ENCODE data around the gene CSTPP1.

Gene CSTPP1

DNA sequence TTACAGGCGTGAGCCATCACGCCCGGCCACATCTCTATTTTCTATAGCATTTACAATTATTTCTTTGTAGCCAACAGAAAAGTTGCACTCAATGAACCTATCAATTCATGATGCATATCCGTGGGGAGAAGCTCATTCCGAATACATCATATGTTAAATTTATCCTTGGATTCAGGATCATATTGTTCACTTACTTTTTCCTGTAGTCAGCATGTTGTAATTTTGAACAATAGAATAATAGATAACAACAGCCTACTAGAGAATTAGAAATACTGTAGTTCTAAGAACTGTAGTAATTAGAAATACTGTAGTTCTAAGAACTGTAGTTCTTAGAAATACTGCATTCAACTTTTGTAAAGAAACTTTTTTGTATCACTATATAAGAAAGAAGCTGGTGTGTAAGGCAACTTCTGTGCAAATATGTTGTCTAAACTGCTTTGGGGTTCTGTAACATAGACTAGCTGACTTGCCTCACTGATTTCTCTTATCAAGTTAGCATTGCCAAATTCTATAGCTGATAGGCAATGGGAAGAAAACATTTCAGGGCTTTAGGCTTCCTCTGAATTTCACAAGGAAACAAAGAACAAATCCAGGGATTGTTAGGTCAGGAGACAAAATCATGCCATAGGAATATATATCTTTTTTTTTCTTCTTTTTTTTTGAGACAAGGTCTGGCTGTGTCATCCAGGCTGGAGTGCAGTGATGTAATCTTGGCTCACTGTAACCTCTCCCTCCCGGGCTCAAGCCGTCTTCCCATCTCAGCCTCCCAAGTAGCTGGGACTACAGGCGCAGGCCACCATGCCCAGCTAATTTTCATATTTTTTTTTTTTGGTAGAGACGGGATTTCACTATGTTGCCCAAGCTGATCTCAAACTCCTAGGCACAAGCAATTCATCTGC, 91.9 kb downstream of the CSTPP1 start:
- in situ Hi-C loops (cut with MboI; ENCODE audit: low sequenced_read_pairs) = no loop called here

DNA sequence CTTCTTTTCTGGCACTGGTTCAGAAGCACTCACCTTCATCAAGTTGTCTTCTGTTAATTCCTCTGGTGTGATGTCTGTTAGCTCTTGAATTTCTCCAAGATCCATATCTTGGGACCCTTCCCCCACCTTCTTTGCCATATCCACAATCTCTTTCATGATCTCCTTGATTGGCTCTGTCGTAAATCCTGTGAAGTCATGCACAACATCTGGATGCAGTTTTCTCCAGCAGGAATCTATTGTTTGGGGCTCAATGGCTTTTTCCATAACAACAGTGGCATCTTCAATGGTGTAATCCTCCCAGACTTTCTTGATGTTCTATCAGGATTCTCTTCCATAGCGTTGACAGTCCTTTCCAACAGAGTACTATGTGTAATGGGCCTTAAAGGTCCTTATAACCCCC, 96.9 kb downstream of the CSTPP1 start:
- in situ Hi-C loops (cut with MboI; ENCODE audit: low sequenced_read_pairs) = no loop called here

DNA sequence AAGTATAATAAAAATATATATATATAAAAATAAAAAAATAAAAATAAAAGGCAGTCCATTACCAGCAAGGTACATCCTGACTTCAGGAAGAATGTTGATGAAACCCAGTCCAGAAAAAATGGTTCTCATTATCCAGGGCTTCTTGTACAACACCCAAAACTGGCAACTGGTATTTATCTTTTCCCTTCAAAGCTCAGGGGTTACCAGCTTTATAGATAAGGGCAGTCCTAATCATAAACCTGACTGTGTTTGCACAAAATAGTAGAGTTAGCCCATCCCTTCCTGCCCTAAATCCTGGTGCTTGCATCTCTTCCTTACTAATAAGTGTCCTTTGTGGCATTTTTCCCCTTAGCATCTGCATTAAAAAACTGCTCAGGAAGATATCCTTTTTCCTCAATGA, 97.5 kb downstream of the CSTPP1 start:
- in situ Hi-C loops (cut with MboI; ENCODE audit: low sequenced_read_pairs) = no loop called here

DNA sequence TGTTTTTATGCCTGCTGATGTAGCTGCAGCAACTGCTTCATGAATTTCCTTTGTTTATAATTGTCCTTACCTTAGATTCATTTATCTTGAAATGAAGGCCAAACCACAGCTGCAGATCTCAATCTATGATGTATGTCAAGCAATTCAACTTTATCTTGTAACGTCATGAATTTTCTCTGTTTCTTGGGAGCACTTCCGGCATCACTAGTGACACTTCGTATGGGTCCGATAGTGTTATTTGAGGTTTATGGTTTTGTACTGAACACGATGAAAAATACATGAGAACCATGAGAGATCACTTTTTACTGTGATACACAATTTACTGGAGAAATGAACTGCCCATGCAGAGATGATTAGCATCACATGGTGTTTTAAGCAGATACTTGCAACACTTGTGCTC, 98.5 kb downstream of the CSTPP1 start:
- in situ Hi-C loops (cut with MboI; ENCODE audit: low sequenced_read_pairs) = no loop called here

DNA sequence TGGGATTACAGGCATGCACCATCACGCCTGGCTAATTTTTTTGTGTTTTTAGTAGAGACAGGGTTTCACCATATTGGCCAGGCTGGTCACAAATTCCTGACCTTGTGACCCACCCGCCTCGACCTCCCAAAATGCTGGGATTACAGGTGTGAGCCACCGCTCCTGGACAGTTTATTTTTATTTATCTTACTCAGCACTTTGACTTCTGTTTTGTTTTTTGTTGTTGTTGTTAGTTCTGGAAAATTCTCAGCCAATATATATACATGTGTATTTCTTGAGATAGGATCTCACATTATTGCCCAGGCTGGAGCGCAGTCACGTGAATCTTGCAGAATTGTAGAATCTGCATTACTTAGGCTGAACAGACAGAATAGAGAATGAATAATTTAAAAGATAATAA, 107.6 kb downstream of the CSTPP1 start:
- in situ Hi-C loops (cut with MboI; ENCODE audit: low sequenced_read_pairs) = no loop called here

DNA sequence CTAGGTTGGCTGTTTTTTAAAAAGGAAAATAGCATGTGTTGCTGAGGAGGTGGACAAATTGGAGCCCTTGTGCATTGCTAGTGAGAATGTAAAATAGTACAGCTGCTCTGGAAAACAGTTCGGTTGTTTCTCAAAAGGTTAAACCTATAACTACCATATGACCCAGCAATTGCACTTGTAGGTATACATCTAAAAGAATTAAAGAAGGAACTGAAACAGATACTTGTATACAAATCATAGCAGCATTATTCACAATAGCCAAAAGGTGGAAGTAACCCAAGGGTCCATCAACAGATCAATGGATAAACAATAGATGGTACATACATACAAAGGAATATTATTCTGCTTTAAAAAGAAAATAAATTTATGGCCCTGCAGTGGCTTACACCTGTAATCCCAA, 111.4 kb downstream of the CSTPP1 start:
- in situ Hi-C loops (cut with MboI; ENCODE audit: low sequenced_read_pairs) = no loop called here

DNA sequence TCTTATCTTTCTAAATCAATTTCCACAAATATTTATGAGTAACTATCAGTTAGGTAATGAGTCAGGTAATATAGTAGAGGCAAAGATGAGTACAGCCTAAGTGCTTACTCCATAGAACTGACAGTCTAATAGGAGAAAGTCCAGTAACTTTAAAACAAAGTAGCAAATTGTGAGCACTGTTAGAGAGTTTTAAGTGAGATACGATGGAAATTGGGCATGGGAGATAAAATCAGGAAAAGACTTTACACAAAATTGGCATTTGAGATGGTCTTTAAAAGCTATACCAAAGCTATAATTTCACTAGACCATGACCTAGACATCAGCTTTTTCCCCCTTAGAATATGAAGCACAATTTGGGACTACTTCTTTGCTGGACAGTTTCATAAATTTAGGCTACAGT, 113.7 kb downstream of the CSTPP1 start:
- in situ Hi-C loops (cut with MboI; ENCODE audit: low sequenced_read_pairs) = no loop called here

DNA sequence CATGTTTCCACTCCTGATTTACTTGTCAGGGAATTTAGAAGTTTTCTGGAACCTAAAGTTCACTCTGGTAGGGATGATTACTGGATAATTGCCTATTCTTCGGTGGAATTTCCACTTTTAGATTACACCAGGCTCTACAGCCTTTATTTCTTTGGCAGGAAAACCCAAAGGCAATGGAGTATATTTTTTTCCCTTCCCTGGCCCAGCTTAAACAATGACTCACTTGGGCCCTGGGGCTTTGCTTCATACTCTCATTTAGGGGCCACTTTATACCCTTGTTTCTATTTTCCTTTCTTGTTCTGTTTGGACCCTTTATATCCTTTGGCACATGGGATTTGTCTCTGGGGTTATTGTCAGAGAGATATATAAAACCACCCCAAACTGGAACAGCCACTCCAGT, 114.7 kb downstream of the CSTPP1 start:
- in situ Hi-C loops (cut with MboI; ENCODE audit: low sequenced_read_pairs) = no loop called here

DNA sequence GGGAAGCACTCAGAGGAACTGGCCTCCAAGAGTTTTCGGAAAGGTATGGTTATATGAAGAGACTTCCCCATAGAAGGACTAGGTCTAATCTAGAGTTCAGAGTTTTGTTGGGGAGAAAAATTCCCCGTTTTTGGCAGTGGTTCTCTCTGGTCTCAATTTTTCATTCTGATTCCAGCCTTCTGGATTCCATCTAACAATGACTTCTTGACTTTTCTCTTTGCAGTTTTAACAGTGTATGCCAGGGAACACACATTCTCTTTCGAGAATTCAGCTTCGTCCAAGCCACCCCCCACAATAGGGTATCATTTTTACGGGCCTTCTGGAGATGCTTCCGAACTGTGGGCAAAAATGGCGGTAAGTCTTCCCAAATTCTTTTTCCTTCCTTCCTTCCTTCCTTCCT, 115.6 kb downstream of the CSTPP1 start:
- in situ Hi-C loops (cut with MboI; ENCODE audit: low sequenced_read_pairs) = no loop called here

DNA sequence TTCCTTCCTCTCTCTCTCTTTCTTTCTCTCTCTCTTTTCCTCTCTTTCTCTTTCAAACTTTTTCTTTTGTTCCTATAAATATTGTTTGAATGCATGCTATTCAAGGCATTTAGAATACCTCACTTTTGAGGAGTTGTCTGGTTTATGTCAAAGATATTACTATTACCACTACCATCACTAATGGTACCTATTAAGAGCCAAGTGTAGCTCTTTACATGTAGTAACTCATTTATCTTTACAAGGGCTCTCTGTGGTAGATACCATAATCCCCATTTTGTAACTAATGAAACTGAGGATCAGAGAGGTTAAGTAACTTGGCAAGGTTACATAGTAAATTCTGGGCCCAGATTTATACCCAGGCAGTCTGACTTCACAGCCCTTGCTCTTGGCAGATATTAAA, 116.0 kb downstream of the CSTPP1 start:
- in situ Hi-C loops (cut with MboI; ENCODE audit: low sequenced_read_pairs) = no loop called here

DNA sequence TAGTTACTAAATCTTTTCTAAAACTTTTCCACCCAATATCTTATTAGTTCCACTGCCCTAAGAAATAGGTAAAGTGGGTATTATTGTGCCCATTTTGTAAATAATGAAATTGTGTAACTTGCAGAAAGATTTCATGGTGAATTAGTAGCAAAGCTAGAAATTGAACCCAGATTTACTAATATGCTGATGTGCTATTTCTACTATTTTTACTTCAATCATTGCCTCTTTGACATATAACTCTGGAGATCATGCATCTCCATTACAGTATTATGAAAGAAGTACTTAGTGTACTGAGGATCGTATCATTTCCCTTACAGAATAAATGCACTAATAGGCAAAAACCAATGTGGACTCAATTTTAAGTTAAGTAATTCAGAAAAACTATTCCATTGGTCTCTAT, 119.0 kb downstream of the CSTPP1 start:
- in situ Hi-C loops (cut with MboI; ENCODE audit: low sequenced_read_pairs) = no loop called here

DNA sequence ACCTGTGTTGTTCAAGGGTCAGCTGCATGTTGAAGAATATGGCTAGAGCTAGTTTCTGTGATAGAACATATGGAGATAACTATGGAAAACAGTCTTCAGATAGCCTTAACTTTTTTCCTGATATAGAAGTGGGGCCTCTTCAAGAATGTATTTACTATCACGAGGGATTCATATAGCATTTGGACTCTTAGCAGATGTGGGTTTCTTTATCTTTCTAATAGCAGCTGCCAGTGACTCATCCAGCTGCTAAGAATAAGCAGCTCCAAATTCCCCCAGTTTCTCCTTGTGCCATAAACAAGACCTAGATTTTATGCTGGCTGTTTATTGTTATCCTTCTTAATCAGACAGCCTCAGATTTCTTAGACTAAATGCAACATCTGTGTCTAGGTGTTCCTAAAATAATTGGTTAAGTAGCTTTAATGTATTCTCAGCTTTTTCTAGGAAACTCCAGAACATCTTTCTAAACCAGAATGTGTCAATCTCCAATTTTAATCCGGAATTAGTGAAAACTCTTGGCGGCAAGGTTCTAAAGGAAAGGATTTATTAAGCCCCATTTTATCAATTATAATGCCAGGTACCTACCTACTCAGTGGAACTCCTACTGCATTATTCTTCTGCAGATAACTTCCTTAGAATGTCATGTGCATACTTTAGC, 119.8 kb downstream of the CSTPP1 start:
- in situ Hi-C loops (cut with MboI; ENCODE audit: low sequenced_read_pairs) = no loop called here

DNA sequence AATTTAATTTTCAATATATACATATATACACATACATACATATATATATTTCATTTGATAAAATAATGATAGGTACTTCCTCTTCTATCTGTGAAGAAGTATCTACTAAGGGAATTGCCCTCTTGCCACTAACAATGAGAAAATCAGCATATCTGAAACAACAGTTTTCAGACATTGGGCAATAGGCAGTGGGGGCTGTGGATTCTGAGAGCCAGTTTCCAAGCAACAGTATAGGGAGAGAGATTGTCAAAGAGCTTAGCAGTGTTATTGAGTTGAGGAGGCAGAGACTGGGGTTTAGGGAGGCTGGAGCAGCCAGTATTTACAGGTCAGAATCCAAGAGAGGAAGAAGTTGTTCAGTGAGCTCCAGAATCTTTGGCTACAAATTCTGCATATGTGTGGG, 120.8 kb downstream of the CSTPP1 start:
- in situ Hi-C loops (cut with MboI; ENCODE audit: low sequenced_read_pairs) = no loop called here

DNA sequence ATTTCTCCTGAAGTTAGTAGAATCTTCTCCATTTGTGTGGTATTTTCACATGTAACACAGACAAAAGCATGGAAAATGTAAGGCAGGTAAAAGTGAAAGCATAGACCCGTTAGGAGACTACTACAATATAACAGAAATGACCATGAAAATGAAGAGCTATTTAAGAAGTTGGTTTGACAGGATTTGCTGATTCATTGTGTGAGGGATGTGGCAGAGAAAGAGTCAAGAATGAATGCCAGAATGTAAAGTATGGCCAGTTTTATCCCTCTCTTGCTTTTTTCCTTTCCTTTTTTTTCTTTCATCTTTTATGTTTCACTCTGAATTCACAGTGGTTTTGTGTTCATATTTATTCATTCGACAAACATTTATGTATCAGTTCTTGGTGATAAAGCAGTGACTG, 124.2 kb downstream of the CSTPP1 start:
- in situ Hi-C loops (cut with MboI; ENCODE audit: low sequenced_read_pairs) = no loop called here

DNA sequence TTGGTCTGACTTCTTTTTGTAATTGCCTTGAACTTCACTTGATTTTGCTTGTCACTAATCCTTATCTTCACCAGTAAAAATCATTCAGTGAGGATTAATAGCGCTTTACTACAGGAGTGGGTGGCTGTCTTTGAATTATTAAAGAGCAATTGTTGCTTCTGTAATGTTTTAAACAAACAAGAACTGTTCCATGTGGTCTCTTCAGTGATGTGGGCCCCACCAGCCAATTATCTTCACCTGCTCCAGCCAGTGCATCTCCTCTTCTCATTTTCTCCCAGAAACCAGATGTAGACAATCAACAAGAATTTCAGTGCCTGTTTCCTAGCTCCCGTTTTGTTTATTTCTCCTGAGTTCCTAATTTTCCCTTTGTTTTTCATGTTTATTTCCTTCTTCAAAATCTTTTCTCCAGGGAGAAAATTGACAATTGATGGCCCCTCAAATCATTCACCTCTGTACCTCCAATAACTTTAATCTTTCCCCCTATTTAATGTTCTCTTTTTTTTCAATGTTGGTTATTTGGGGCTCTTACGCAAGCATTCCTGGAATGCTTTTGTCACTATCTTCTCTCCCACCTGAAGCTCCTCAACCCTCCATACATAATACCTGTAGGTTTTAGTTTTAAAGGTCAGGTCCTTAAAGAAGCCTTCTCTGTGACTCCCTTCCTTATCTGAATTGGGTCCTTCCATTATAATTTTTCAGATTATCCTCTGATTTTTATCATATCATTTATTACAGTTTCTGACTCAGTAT, 125.0 kb downstream of the CSTPP1 start:
- in situ Hi-C loops (cut with MboI; ENCODE audit: low sequenced_read_pairs) = no loop called here

DNA sequence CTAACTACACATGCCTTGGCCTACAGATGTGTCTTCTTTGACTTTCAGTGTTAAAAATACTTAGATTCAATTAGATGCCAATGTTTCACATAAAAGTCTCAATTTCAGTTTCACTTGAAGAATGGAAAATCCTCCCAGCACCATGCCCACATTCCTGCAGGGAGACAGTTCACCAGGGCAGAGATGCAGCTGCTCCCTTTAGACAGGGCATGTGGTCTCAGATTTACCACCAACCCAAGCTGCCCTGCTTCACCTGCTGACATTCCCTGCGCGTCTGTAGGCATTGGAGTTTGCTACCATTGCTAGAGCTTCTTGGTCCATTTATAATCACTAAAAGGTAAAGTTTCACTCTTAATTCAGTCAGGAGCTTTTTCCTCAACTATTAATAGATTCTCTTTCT, 126.2 kb downstream of the CSTPP1 start:
- in situ Hi-C loops (cut with MboI; ENCODE audit: low sequenced_read_pairs) = no loop called here

DNA sequence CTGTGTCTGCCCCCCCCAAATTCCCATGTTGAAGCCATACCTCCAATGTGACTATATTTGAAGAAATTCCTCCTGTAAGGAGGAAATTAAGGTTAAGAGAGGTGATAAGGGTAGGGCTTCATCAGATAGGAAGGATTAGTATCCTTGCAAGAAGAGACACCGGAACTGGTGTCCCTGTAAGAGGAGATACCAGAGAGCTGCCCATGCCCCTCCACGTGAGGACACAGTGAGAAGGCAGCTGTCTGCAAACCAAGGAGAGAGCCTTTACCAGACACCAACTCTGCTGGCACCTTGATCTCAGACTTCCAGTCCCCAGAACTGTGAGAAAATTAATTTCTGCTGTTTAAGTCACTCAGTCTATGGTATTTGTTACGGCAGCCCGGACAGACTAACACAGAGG, 130.8 kb downstream of the CSTPP1 start:
- in situ Hi-C loops (cut with MboI; ENCODE audit: low sequenced_read_pairs) = no loop called here

DNA sequence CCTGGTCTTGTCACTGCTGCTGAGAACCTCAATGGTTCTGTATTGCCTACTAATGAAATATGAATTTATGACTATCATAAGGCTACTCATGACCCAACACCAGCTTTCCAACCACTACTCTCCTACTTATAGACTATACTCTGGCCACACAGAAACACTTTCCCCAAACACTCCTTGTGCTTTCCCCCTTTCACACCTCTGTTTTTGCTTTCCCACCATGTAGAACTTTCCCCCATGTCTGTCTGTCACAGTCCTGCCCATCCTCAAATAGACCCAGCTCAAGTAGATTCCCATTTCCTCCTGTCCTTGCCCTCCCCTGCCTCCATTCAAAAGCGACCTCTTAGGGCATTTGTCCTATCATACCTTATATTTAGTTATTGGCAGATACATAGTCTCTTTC, 134.2 kb downstream of the CSTPP1 start:
- in situ Hi-C loops (cut with MboI; ENCODE audit: low sequenced_read_pairs) = no loop called here

DNA sequence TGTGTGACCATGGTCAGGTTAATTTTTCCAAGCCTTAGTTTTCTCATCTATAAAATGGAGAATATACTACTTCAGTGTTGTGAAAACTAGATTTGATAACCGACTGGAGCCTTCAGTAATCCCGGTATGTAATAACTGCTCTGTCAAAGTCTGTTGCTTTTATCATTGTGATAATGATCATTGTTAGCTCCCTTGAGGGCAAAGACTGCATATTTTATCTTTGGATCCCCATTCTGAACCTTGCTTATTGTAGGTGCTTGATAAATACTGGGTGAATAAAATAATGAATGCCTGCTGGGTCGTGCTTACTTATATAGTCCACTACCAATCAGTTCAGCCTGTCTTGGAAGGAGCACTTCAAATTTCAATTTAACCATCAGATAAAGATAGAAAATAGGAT, 134.8 kb downstream of the CSTPP1 start:
- in situ Hi-C loops (cut with MboI; ENCODE audit: low sequenced_read_pairs) = no loop called here

DNA sequence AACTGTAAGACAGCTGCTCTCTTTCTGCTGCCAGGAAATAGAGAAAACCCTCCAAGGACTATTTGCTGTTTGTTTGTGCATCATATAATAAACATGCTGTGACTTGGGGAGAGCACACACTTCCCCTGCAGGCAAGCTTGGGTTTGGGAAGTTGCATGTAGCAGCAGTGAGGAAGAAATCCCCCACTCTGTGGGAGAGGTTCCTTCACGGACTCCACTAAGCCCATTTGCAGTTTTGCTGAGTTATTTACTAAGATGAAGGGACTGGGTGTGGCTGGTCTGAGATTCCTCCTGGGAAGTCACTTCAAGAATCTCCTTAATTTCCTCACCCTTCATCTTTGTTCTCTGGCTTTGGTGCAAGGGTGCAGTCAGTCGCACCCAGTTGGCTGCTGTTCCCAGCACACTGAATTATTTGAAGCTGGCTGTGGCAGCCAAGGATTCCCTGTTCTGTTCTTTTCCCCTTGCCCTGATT, 135.3 kb downstream of the CSTPP1 start:
- in situ Hi-C loops (cut with MboI; ENCODE audit: low sequenced_read_pairs) = no loop called here

DNA sequence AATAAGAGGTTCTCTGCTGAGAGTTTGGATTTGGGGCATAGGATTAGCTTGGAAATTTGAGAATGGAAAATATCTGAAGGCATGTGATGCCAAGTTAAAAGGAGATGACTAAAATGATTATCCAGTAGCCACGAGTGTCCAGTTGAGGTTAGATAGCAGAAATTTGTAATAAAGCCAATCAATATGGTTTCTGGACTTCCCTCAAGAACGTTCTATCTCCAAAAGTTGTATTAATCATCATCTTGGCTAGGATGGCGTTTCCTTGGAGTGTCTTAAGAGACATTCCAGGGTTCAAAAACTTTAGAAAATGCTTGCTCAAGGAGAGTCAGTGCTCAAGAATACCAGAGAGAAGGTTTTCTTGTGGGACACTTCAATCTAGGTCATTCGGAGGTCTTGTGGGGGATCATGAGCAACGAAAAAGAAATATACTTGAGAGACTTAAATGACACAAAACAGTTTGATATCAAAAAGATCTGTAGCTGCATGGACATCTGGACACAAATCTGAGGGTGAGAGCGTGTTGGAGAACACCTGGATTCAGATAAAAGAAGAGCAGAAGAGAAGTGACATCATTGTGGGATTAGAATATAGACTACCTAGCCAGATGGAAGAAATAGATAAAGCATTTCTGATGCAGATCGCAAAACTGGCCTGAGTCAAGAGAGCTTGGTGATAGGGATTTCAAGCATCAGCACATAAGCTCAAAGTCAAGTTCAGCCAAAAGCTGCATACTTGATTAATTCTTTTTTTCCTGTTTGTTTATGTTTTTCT, 142.4 kb downstream of the CSTPP1 start:
- in situ Hi-C loops (cut with MboI; ENCODE audit: low sequenced_read_pairs) = no loop called here

All from HL-60/S4 treated with retinoic acid at 250 ng/mL for 4 days and 3 days (cell line).